HepG2 (cell line): ENCODE results near the gene DNLZ. TPM values are rescaled to one million over a fixed set of nuclear protein-coding genes. Genes with fewer than 3 reads are reported as not detected.

Experiments used
- ATF5 ChIP-seq: sonication (generic); formaldehyde crosslinking; IDR thresholded peaks from 2 replicates; pipeline ENCODE4 v1.4.0; 2020; ENCODE audit warnings: mild to moderate bottlenecking, low read depth, missing genetic modification reagents
- BHLHE40 ChIP-seq: IDR thresholded peaks from 2 replicates; pipeline ENCODE4 v1.6.1; 2011; ENCODE audit warnings: low read length, improper control_type of control experiment
- CSRNP1 ChIP-seq: sonication (generic); formaldehyde crosslinking; IDR thresholded peaks from 2 replicates; pipeline ENCODE4 v1.8.1; 2023; ENCODE audit warnings: mild to moderate bottlenecking, missing genetic modification reagents
- GLMP ChIP-seq: sonication (generic); formaldehyde crosslinking; IDR thresholded peaks from 2 replicates; pipeline ENCODE4 v1.9.0; 2021; ENCODE audit warnings: missing genetic modification reagents, mild to moderate bottlenecking, borderline replicate concordance
- KMT2B ChIP-seq: IDR thresholded peaks from 2 replicates; pipeline ENCODE4 v1.6.1; 2016; ENCODE audit warnings: missing genetic modification reagents, missing compliant biosample characterization
- MED13 ChIP-seq: sonication (generic); formaldehyde crosslinking; IDR thresholded peaks from 2 replicates; pipeline ENCODE4 v1.5.0; 2020; ENCODE audit warnings: missing genetic modification reagents
- MNT ChIP-seq: fragments of 450-650 bp; IDR thresholded peaks from 2 replicates; pipeline ENCODE4 v1.6.1; 2016
- NBN ChIP-seq: fragments of 450-650 bp; conservative IDR thresholded peaks from 2 replicates; pipeline ENCODE4 v1.6.1; 2017
- PAXIP1 ChIP-seq: sonication (generic); formaldehyde crosslinking; conservative IDR thresholded peaks from 2 replicates; pipeline ENCODE4 v1.4.0; 2020; ENCODE audit warnings: mild to moderate bottlenecking, missing genetic modification reagents, moderate library complexity
- SSRP1 ChIP-seq: IDR thresholded peaks from 2 replicates; pipeline ENCODE4 v1.6.1; 2016; ENCODE audit warnings: control low read depth
- STAT5B ChIP-seq: sonication (generic); formaldehyde crosslinking; IDR thresholded peaks from 2 replicates; pipeline ENCODE4 v1.4.0; 2020; ENCODE audit warnings: missing genetic modification reagents
- ZFX ChIP-seq: sonication (generic); formaldehyde crosslinking; IDR thresholded peaks from 2 replicates; pipeline ENCODE4 v1.4.0; 2020; ENCODE audit warnings: mild to moderate bottlenecking, low read depth, missing genetic modification reagents, moderate library complexity
- ZNF333 ChIP-seq: sonication (generic); formaldehyde crosslinking; IDR thresholded peaks from 2 replicates; pipeline ENCODE4 v1.4.0; 2020; ENCODE audit warnings: mild to moderate bottlenecking, missing genetic modification reagents, borderline replicate concordance
- ZNF382 ChIP-seq: sonication (generic); formaldehyde crosslinking; IDR thresholded peaks from 2 replicates; pipeline ENCODE4 v1.5.0; 2020; ENCODE audit warnings: missing genetic modification reagents, mild to moderate bottlenecking, borderline replicate concordance
- polyA plus RNA-seq, 8 experiments: library from polyadenylated mRNA; depleted of rRNA in 3 of 8; stranded (reverse) in 7 of 8; unstranded in 1 of 8; fragments of >200 nt; fragmentation: Illumina TruSeq in 4 of 8; extraction: Trizol in 4 of 8; gene quantifications; 2 replicates each; pipeline versions ENCODE4 v1.2.1 to v1.2.3, GENCODE V29; 2011 to 2016; ENCODE audit warnings: low read depth in 4 of 8, missing spikeins in 1 of 8, mixed read lengths in 1 of 8; ENCODE audit not compliant: insufficient read depth in 1 of 8
- total RNA-seq, 5 experiments: library from RNA; depleted of rRNA; stranded (reverse); fragments of >200 nt; fragmentation: Illumina TruSeq; extraction: Trizol; gene quantifications; 2 replicates each; pipeline ENCODE4 v1.2.3, GENCODE V29; 2016; ENCODE audit warnings: low read depth in 1 of 5
- TF ChIP-seq, protein P1 (sequence below): sonication (generic); formaldehyde crosslinking; IDR thresholded peaks from 2 replicates; pipeline ENCODE4 v1.5.0; 2020; ENCODE audit warnings: missing genetic modification reagents
- TF ChIP-seq, protein P2 (sequence below): sonication (generic); formaldehyde crosslinking; conservative IDR thresholded peaks from 2 replicates; pipeline ENCODE4 v1.4.0; 2020; ENCODE audit warnings: missing genetic modification reagents

Gene DNLZ
- total and polyA plus RNA-seq, 2 of the 13 experiments (the other 11 are each of a cell fraction or from before 2014, with no cell fraction given), result 3.4 to 8.0 TPM

DNA sequence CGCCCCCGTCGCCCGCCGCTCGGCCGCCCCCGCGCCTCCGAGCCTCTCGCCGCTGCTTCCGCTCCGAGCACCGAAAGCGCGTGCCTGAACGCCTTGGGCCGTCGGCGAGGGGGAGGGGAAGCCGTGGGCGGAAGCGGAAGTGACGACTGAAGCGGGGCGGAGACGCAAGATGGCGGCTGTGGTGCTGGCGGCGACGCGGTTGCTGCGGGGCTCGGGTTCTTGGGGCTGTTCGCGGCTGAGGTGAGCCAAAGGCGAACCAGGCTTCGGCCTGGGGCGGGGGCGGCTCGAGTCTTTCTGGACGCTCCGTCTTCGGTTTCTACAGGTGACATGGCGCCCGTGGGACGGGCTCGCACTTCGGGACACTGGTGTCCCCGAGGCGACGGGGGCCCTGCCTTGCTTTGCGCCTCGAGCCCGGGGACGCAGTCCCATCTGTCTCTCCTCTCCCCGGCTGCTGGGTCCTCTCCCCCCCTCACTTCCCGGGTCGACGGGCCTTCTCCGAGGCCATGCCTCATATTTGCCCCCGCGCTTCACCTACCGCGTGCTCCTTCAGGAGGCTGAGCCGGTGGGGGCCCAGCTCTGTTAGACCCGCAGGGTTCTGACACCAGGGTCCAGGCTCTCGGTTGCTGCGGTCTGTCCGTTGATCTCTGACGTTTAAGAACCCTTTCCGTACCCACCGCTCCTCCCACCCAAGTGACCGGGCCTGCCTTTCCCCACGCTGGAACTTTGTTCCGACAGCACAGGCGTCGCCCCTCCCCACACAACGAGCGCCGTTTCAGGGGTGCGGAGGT lies 47.1 kb upstream of the DNLZ start, which contains the start of the genes ENTR1 and PMPCA (continued):
- TF ChIP-seq GLMP (CRISPR knock-in tag) (no peak), ATF5 (CRISPR knock-in tag) (no peak), ZFX (CRISPR knock-in tag) (peak; percentile 85), MED13 (CRISPR knock-in tag) (no peak), MNT (no peak), ZNF333 (peak; percentile 55; the same call in 1 of the 2 replicates), ZNF382 (CRISPR knock-in tag) (no peak), STAT5B (CRISPR knock-in tag) (no peak), NBN (no peak), BHLHE40 (0 out of 2 replicates have a peak, but pooled peaks have one; percentile 56), SSRP1 (CRISPR knock-in tag) (no peak), PAXIP1 (0 out of 2 replicates have a peak, but pooled peaks have one; percentile 14), CSRNP1 (CRISPR knock-in tag) (no peak), KMT2B (CRISPR knock-in tag) (peak; percentile 95)
- TF ChIP-seq, protein P1, sequence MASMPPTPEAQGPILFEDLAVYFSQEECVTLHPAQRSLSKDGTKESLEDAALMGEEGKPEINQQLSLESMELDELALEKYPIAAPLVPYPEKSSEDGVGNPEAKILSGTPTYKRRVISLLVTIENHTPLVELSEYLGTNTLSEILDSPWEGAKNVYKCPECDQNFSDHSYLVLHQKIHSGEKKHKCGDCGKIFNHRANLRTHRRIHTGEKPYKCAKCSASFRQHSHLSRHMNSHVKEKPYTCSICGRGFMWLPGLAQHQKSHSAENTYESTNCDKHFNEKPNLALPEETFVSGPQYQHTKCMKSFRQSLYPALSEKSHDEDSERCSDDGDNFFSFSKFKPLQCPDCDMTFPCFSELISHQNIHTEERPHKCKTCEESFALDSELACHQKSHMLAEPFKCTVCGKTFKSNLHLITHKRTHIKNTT (CRISPR knock-in tag), result no peak
- TF ChIP-seq, protein P2, sequence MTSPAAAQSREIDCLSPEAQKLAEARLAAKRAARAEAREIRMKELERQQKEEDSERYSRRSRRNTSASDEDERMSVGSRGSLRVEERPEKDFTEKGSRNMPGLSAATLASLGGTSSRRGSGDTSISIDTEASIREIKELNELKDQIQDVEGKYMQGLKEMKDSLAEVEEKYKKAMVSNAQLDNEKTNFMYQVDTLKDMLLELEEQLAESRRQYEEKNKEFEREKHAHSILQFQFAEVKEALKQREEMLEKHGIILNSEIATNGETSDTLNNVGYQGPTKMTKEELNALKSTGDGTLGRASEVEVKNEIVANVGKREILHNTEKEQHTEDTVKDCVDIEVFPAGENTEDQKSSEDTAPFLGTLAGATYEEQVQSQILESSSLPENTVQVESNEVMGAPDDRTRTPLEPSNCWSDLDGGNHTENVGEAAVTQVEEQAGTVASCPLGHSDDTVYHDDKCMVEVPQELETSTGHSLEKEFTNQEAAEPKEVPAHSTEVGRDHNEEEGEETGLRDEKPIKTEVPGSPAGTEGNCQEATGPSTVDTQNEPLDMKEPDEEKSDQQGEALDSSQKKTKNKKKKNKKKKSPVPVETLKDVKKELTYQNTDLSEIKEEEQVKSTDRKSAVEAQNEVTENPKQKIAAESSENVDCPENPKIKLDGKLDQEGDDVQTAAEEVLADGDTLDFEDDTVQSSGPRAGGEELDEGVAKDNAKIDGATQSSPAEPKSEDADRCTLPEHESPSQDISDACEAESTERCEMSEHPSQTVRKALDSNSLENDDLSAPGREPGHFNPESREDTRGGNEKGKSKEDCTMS (CRISPR knock-in tag), result no peak
